ENCODE results near the gene GH2. TPM values are rescaled to one million over a fixed set of nuclear protein-coding genes. Genes with fewer than 3 reads are reported as not detected.
A peak's percentile ranks its signal among the peaks of the same experiment; 100 is the strongest.

GH2 gene
- total and polyA plus RNA-seq, 2 donors (not counting 3 experiments of a cell fraction or from before 2014, with no cell fraction given), result not detected

DNA sequence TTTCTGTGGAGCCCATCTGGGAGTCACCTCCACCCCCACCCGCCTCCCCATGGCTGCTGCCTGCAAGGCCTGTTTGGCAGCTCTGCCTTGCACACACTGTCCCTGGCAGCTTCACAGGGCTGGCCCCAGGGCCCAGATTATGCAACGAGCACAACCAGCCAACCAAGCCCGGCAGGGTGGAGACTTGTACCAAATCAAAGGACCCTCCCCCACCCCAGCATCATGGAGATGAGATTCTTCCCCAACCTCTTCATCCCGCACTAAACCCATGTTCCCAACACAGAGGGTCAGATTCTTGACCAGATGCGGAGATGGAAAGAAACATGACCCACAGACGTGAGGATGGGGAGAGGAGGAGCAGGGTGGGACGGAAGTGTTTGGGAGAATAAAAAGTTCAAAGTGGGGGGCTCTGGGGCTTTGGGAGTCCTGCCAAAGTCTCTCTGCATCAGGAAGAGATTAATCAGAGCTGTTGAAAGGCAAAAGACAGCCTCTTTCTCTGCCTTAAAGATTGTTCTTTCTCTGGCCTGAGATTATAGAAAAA lies 43.0 kb downstream of the GH2 start:
- peak; percentile 44 for FAIRE-seq
- H3K36me3 ChIP-seq (ENCODE audit: control insufficient read depth in 2 of 2, extremely low read depth in 1 of 2, insufficient read depth in 2 of 2, low read length in 2 of 2), result peaks cover 5 to 12% of the 10 kb centered on the region in 2 experiments
- dilution Hi-C loops (cut with MboI; ENCODE audit: extremely low pct_ligation_motif_present, low sequenced_read_pairs) (no loop called here), intact Hi-C loops (cut with micrococcal nuclease) (no loop called here)
- no peaks in the 10 kb centered on the region for H3K27me3 ChIP-seq (ENCODE audit: control insufficient read depth in 2 of 2, insufficient read depth in 2 of 2, low read length in 2 of 2)
- no peaks in the 10 kb centered on the region for H4K20me1 ChIP-seq (replicated peaks; ENCODE audit: control insufficient read depth, extremely low read depth, insufficient read depth, low read length)
- CTCF ChIA-PET, result interaction anchor here (0.9 kb wide), 1 partner anchor 27 kb away, joined by 3 read pairs; no protein-coding TSS in a partner anchor
- no peaks in the 10 kb centered on the region for H3K9me3 ChIP-seq (replicated peaks; ENCODE audit: control insufficient read depth, insufficient read depth, low read length)
- POLR2A ChIA-PET, result no interaction called here
- no peak overlapping the region for H3K4me3 ChIP-seq (replicated peaks in 1 of 3; ENCODE audit: insufficient read depth in 1 of 3, low read depth in 1 of 3, low read length in 3 of 3)
- H3K4me2 ChIP-seq (ENCODE audit: insufficient read depth, low read length), result no peak overlapping the region
- H3K4me1 ChIP-seq (ENCODE audit: control insufficient read depth, extremely low read depth, insufficient read depth, low read length), result peaks cover 21% of the 10 kb centered on the region
- H3K9me1 ChIP-seq (replicated peaks; ENCODE audit: control insufficient read depth, extremely low read depth, insufficient read depth, low read length), result no peaks in the 10 kb centered on the region
- H3K79me2 ChIP-seq (ENCODE audit: control insufficient read depth, insufficient read depth, low read length), result peaks cover 43% of the 10 kb centered on the region
- TF ChIP-seq, protein P1, sequence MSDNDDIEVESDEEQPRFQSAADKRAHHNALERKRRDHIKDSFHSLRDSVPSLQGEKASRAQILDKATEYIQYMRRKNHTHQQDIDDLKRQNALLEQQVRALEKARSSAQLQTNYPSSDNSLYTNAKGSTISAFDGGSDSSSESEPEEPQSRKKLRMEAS (IDR thresholded peaks at IDR 0.05; ENCODE audit: insufficient read depth, insufficient read length), result no peak
- TF ChIP-seq JUN (IDR thresholded peaks at IDR 0.05; ENCODE audit: borderline replicate concordance, insufficient read depth, insufficient read length, low read depth) (no peak), POLR2AphosphoS5 (IDR thresholded peaks at IDR 0.05; ENCODE audit: insufficient read depth, low read depth, low read length) (no peak), MYC (IDR thresholded peaks at IDR 0.05; ENCODE audit: low read depth, low read length) (no peak), POLR2A (IDR thresholded peaks at IDR 0.05; ENCODE audit: low read depth, low read length) (no peak), GATA2 (IDR thresholded peaks at IDR 0.05; ENCODE audit: insufficient read depth, insufficient read length, low read depth, low read length) (no peak), EZH2 (IDR thresholded peaks at IDR 0.05; ENCODE audit: borderline replicate concordance, low read depth, low read length, severe bottlenecking) (no peak), FOS (IDR thresholded peaks at IDR 0.05; ENCODE audit: borderline replicate concordance, insufficient read depth, low read length) (no peak)
- TF ChIP-seq, protein P2, sequence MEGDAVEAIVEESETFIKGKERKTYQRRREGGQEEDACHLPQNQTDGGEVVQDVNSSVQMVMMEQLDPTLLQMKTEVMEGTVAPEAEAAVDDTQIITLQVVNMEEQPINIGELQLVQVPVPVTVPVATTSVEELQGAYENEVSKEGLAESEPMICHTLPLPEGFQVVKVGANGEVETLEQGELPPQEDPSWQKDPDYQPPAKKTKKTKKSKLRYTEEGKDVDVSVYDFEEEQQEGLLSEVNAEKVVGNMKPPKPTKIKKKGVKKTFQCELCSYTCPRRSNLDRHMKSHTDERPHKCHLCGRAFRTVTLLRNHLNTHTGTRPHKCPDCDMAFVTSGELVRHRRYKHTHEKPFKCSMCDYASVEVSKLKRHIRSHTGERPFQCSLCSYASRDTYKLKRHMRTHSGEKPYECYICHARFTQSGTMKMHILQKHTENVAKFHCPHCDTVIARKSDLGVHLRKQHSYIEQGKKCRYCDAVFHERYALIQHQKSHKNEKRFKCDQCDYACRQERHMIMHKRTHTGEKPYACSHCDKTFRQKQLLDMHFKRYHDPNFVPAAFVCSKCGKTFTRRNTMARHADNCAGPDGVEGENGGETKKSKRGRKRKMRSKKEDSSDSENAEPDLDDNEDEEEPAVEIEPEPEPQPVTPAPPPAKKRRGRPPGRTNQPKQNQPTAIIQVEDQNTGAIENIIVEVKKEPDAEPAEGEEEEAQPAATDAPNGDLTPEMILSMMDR (IDR thresholded peaks at IDR 0.05; ENCODE audit: extremely low read depth in 1 of 2, insufficient read depth in 1 of 2, low read depth in 1 of 2, low read length in 2 of 2), result no peak
- H3K27ac ChIP-seq (ENCODE audit: insufficient read depth, low read depth, low read length), result no peak overlapping the region
- BruUV-seq (replicated peaks), result no TSS peak
- no peak overlapping the region for H3K9ac ChIP-seq (replicated peaks; ENCODE audit: extremely low read depth, insufficient read depth, low read length)
- no peak for DNase-seq (ENCODE audit: low read depth, low spot score)
- H2AFZ ChIP-seq (ENCODE audit: low read depth, low read length), result no peak overlapping the region
